ENCODE results near the gene IL2RA.

- TF ChIP-seq REST (IDR thresholded peaks at IDR 0.05; ENCODE audit: low read depth) (no peak), CTCF (IDR thresholded peaks at IDR 0.05 in 2 of 3, conservative IDR thresholded peaks at IDR 0.05 in 1 of 3; ENCODE audit: borderline replicate concordance in 1 of 3, insufficient read depth in 1 of 3, low read depth in 2 of 3, low read length in 2 of 3) (no peak), EZH2phosphoT487 (IDR thresholded peaks at IDR 0.05; ENCODE audit: borderline replicate concordance) (no peak), YY1 (IDR thresholded peaks at IDR 0.05; ENCODE audit: extremely low read depth, insufficient replicate concordance, low read depth, low read length) (no peak), POLR2A (IDR thresholded peaks at IDR 0.05; ENCODE audit: borderline replicate concordance, extremely low read depth, insufficient read depth, insufficient read length) (no peak), CEBPB (IDR thresholded peaks at IDR 0.05; ENCODE audit: low read depth) (no peak), ZBTB33 (IDR thresholded peaks at IDR 0.05; ENCODE audit: extremely low read depth, insufficient replicate concordance, low read length) (no peak), POLR2AphosphoS5 (IDR thresholded peaks at IDR 0.05; ENCODE audit: low read depth, low read length) (no peak)
Observed at GRCh38 chr10:6058682-6059475, 3.3 kb downstream of the IL2RA start.

Data from HCT116 (cell line).